KMS-11 (cell line): ENCODE results near the gene ASPA.

Source experiments
- H2AFZ ChIP-seq: fragments of 200-600 bp; sonication (generic); 2 replicates; pipeline ENCODE4 v1.6.1; 2016; ENCODE audit warnings: antibody characterized with exemption, mixed run types, low read depth
- H3K27ac ChIP-seq: fragments of 200-600 bp; sonication (generic); 2 replicates; pipeline ENCODE4 v1.6.1; 2016; ENCODE audit warnings: mild to moderate bottlenecking, mixed run types
- H3K27me3 ChIP-seq: fragments of 200-600 bp; sonication (generic); 2 replicates; pipeline ENCODE4 v1.6.1; 2017; ENCODE audit warnings: mild to moderate bottlenecking, low read depth, mixed run types, moderate library complexity; ENCODE audit not compliant: insufficient read depth
- H3K36me3 ChIP-seq: fragments of 200-600 bp; sonication (generic); 2 replicates; pipeline ENCODE4 v1.6.1; 2017; ENCODE audit warnings: mild to moderate bottlenecking, mixed run types; ENCODE audit not compliant: insufficient read depth
- H3K4me1 ChIP-seq: fragments of 200-600 bp; sonication (generic); 2 replicates; pipeline ENCODE4 v1.6.1; 2016; ENCODE audit warnings: mild to moderate bottlenecking, low read depth, mixed run types; ENCODE audit not compliant: poor library complexity, severe bottlenecking
- H3K4me2 ChIP-seq: fragments of 200-600 bp; sonication (generic); 2 replicates; pipeline ENCODE4 v1.7.0; 2016; ENCODE audit warnings: mild to moderate bottlenecking, mixed run types
- H3K4me3 ChIP-seq: fragments of 200-600 bp; sonication (generic); IDR thresholded peaks from 2 replicates; pipeline ENCODE4 v1.6.1; 2017; ENCODE audit warnings: low read depth, low read length, mixed read lengths; ENCODE audit not compliant: insufficient read depth
- H3K79me2 ChIP-seq: fragments of 200-600 bp; sonication (generic); 2 replicates; pipeline ENCODE4 v1.6.1; 2016; ENCODE audit warnings: low read depth, mixed run types; ENCODE audit not compliant: insufficient read depth
- H3K9ac ChIP-seq: fragments of 200-600 bp; sonication (generic); 2 replicates; pipeline ENCODE4 v1.6.1; 2016; ENCODE audit warnings: mild to moderate bottlenecking, mixed run types
- H4K20me1 ChIP-seq: fragments of 200-600 bp; sonication (generic); 2 replicates; pipeline ENCODE4 v1.6.1; 2016; ENCODE audit warnings: mild to moderate bottlenecking, mixed run types; ENCODE audit not compliant: insufficient read depth
- CTCF ChIP-seq: fragments of 200-600 bp; sonication (generic); conservative IDR thresholded peaks from 2 replicates; pipeline ENCODE4 v1.6.1; 2017; ENCODE audit warnings: low read depth, mild to moderate bottlenecking, antibody characterized with exemption, low read length, moderate library complexity, mixed read lengths

ASPA gene

GRCh38 chr17:3472137-3472536 is 3.7 kb upstream of the ASPA start:
- no peaks in the 10 kb centered on the region for H3K36me3 ChIP-seq
- no peak overlapping the region for H2AFZ ChIP-seq
- no peak overlapping the region for H3K4me3 ChIP-seq
- H3K27ac ChIP-seq, result no peak overlapping the region
- no peak for TF ChIP-seq CTCF
- no peaks in the 10 kb centered on the region for H3K79me2 ChIP-seq
- H4K20me1 ChIP-seq, result no peaks in the 10 kb centered on the region
- no peak overlapping the region for H3K9ac ChIP-seq
- H3K27me3 ChIP-seq, result no peaks in the 10 kb centered on the region
- no peaks in the 10 kb centered on the region for H3K4me1 ChIP-seq
- no peak overlapping the region for H3K4me2 ChIP-seq

- Histone ChIP-seq H4K20me1 (no peaks in the 10 kb centered on the region), H2AFZ (no peak overlapping the region), H3K27ac (no peak overlapping the region), H3K9ac (no peak overlapping the region), H3K79me2 (no peaks in the 10 kb centered on the region), H3K36me3 (no peaks in the 10 kb centered on the region), H3K4me3 (no peak overlapping the region), H3K4me1 (no peaks in the 10 kb centered on the region), H3K4me2 (no peak overlapping the region), H3K27me3 (no peaks in the 10 kb centered on the region)
- no peak for TF ChIP-seq CTCF
Measured at GRCh38 chr17:3474212-3474611, 1.6 kb upstream of the ASPA start.

- H3K4me2 ChIP-seq, result no peak overlapping the region
- H3K9ac ChIP-seq, result no peak overlapping the region
- H3K4me3 ChIP-seq, result no peak overlapping the region
- no peaks in the 10 kb centered on the region for H4K20me1 ChIP-seq
- no peaks in the 10 kb centered on the region for H3K27me3 ChIP-seq
- no peak overlapping the region for H3K27ac ChIP-seq
- no peaks in the 10 kb centered on the region for H3K36me3 ChIP-seq
- no peaks in the 10 kb centered on the region for H3K79me2 ChIP-seq
- no peak for TF ChIP-seq CTCF
- H3K4me1 ChIP-seq, result no peaks in the 10 kb centered on the region
- no peak overlapping the region for H2AFZ ChIP-seq
Measured at GRCh38 chr17:3475251-3475685, 529 bp upstream of the ASPA start.

GRCh38 chr17:3479988-3480387 is 4.2 kb downstream of the ASPA start:
- Histone ChIP-seq H4K20me1 (no peaks in the 10 kb centered on the region), H3K27ac (no peak overlapping the region), H3K36me3 (no peaks in the 10 kb centered on the region), H3K4me2 (no peak overlapping the region), H3K4me1 (no peaks in the 10 kb centered on the region), H3K9ac (no peak overlapping the region), H2AFZ (no peak overlapping the region), H3K79me2 (no peaks in the 10 kb centered on the region), H3K27me3 (no peaks in the 10 kb centered on the region), H3K4me3 (no peak overlapping the region)
- TF ChIP-seq CTCF, result no peak
